Measurements from ENCODE around the gene SETD1B. TPM values are rescaled to one million over a fixed set of nuclear protein-coding genes. Genes with fewer than 3 reads are reported as not detected.
"Not testable (repeated sequence)": the region's sequence is repeated elsewhere in the genome, so short reads cannot be mapped to it uniquely, and the experiment has no call there.

The SETD1B gene
- total RNA-seq, 1 donor from 2014 or later, result 4.0 TPM

GRCh38 chr12:121852392-121852791, 48.6 kb downstream of the SETD1B start:
- DNase-seq (ENCODE audit: low read depth), result not testable (repeated sequence)

- no peak for DNase-seq (ENCODE audit: low read depth)
Observed at GRCh38 chr12:121857322-121858246, 53.8 kb downstream of the SETD1B start.

GRCh38 chr12:121858318-121858661, 54.5 kb downstream of the SETD1B start:
- DNase-seq (ENCODE audit: low read depth), result no peak

- DNase-seq (ENCODE audit: low read depth), result peak; percentile 87
Observed at GRCh38 chr12:121858662-121859572, 55.1 kb downstream of the SETD1B start, which contains the start of gene HPD. Gene HPD, minus strand, starts transcription at chr12:121858859. Its CDS starts 36 bp downstream, at chr12:121858823.

DNA sequence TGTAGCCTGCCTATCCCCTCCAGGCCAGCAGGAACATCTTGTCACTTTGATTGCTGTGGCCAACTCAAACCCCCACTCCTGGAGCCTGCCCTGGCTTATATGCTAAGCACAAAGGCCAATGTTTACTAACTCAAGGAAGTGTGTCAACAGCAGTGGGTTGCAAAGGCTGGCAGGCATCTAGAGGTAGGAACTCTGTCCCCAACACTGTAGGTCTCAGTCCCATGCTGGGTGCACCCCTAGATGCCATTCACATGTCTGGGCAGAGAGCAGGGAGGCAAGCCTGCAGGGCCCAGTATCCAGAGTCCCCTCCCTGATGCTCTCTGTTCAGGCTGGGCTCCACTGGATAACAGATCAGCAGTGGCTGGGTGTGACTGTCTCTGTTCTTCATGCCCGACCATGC, 56.4 kb downstream of the SETD1B start:
- no peak for DNase-seq (ENCODE audit: low read depth)

DNA sequence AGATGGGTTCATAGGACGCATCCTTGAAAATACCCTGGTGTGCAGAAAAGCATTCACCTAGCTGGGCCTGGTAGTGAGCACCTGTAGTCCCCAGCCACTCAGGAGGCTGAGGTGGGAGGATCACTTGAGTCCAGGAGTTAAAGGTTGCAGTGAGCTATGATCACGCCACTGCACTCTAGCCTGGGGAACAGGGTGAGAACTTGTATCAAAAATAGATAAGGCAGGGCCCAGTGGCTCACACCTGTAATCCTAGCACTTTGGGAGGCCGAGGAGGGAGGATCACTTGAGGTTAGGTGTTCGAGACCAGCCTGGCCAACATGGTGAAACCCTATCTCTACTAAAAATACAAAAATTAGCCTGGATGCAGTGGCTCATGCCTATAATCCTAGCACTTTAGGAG, 56.9 kb downstream of the SETD1B start:
- DNase-seq (ENCODE audit: low read depth), result not testable (repeated sequence)

DNA sequence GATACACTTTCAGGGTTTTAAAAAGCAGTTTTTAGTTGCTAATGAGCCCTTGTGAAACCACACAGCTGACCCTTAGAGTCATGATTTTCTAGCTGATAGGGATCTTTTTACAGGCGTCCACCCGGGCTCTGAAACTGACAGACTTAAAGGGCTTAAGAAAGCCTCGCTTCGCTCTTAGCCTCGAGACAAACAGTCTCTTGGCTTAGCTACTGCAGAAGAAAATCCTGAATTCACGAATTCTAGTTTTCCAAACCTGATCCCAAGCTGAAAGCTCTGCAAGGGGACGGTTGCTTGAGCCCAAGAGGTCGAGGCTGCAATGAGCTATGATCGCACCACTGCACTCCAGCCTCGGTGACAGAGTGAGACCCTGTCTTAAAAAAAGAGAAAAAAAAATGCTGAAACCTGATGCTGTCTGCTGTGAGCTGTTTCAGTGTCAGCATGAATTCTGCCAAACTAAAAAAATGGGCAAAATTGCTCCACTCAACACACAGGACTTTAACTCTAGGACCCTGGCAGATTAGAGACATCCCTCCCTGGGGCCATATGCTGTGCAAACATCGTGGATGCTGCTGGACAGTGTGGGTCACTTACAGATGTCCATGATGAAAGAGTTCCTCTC, 57.9 kb downstream of the SETD1B start:
- peak; percentile 31 for DNase-seq (ENCODE audit: low read depth)

GRCh38 chr12:121866331-121866730, 62.5 kb downstream of the SETD1B start:
- no peak for DNase-seq (ENCODE audit: low read depth)

DNA sequence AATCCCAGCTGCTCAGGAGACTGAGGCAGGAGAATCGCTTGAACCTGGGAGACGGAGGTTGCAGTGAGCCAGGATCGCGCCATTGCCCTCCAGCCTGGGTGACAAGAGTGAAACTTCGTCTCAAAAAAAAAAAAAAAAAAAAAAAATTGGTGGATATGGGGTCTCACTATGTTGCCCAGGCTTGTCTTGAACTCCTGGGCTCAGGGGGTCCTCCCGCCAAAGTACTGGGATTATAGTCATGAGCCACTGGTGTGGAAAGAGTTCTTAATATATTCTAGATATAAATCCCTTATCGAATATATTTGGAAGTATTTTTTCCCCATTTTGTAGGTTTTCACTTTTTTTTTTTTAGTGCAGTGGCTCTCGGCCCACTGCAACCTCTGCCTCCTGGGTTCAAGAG, 65.4 kb downstream of the SETD1B start:
- not testable (repeated sequence) for DNase-seq (ENCODE audit: low read depth)

DNA sequence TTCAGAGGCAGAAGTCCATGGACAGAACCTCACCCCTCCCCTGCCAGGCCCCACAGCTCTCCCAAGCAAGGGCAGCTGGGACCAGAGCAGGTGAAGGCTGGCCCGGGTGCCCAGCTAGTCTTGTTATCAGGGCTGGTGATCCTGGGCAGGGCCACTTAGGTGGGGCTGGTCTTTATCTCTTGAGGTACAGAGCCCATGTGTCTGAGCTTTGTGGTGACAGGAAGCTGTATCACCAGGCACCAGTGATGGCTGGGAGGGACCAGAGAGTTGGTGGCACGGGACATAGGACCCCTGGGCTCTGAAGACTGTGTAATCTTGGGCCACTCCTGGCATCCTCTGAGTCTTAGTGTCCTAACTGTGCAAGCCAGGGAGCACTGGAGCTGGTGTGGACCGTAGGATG, 67.7 kb downstream of the SETD1B start:
- DNase-seq (ENCODE audit: low read depth), result no peak

GRCh38 chr12:121872546-121873215, 68.9 kb downstream of the SETD1B start:
- DNase-seq (ENCODE audit: low read depth), result peak; percentile 18

- DNase-seq (ENCODE audit: low read depth), result no peak
Observed at GRCh38 chr12:121873216-121873569, 69.4 kb downstream of the SETD1B start.

DNA sequence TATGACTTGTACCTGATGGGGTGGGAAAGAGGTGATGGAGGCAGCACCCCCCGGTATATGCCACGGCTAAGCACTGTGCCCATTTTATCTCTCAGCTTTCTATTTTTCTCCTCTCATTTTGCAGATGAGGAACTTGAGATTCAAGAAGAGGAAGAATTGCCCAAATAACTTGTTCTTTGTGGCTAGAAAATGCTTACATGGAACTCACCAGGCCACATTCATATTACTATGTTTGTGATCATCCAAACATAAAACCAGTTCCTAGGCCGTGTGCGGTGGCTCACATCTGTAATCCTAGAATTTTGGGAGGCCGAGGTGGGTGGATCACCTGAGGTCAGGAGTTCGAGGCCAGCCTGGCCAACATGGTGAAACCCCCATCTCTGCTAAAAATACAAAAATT, 70.3 kb downstream of the SETD1B start:
- no peak for DNase-seq (ENCODE audit: low read depth)

GRCh38 chr12:121875582-121875981, 71.8 kb downstream of the SETD1B start:
- DNase-seq (ENCODE audit: low read depth), result no peak

- not testable (repeated sequence) for DNase-seq (ENCODE audit: low read depth)
Observed at GRCh38 chr12:121876080-121876447, 72.3 kb downstream of the SETD1B start.

Other genes with a start within 250 kb of the SETD1B start
- 22.0 and 32.4 TPM in 2 replicates for gene KDM2B, start 223.0 kb upstream of the SETD1B start, total RNA-seq
- 16.7 and 27.7 TPM in 2 replicates for gene ORAI1, start 177.5 kb upstream of the SETD1B start, total RNA-seq
- gene MORN3, start 134.4 kb upstream of the SETD1B start, total RNA-seq, result not detected in 2 replicates
- 25.2 and 25.3 TPM in 2 replicates for gene TMEM120B, start 91.3 kb upstream of the SETD1B start, total RNA-seq
- gene RHOF, start 10.3 kb upstream of the SETD1B start, total RNA-seq, result 2.3 and 2.4 TPM in 2 replicates
- gene HPD, start 54.9 kb downstream of the SETD1B start, total RNA-seq, result 0.13 TPM in 1 of 2 replicates, not detected in the other
- gene PSMD9, start 84.8 kb downstream of the SETD1B start, total RNA-seq, result 86.5 and 98.8 TPM in 2 replicates
- 0.99 and 2.5 TPM in 2 replicates for gene CFAP251, start 114.6 kb downstream of the SETD1B start, total RNA-seq
- gene BCL7A, start 217.9 kb downstream of the SETD1B start, total RNA-seq, result 14.0 and 17.2 TPM in 2 replicates